AG04449 (cell line): Measurements from ENCODE around the gene HHIPL1.
"Not testable (repeated sequence)": the region's sequence is repeated elsewhere in the genome, so short reads cannot be mapped to it uniquely, and the experiment has no call there.

Experiments
- CTCF ChIA-PET: fragments of 350-600 bp; formaldehyde crosslinking; extraction: SDS; loops from one replicate; lab custom pipeline; 2021; ENCODE audit warnings: antibody characterized with exemption; lab: Yijun Ruan, JAX
- POLR2A ChIA-PET: fragments of 400-600, 350-600 bp; formaldehyde crosslinking; extraction: SDS; loops from one replicate; lab custom pipeline; 2020; ENCODE audit warnings: antibody characterized with exemption, inconsistent platforms; lab: Yijun Ruan, JAX
- DNase-seq: peaks from one replicate; pipeline ENCODE4 v3.0.0-alpha.2; 2010; ENCODE audit warnings: low read depth, low spot score
- H3K4me3 ChIP-seq: 2 replicates; pipeline ENCODE4 v1.5.1; 2011; ENCODE audit warnings: low read depth, mild to moderate bottlenecking, control low read depth, low read length
- CTCF ChIP-seq: IDR thresholded peaks from one replicate; pipeline ENCODE4 v1.5.1; 2011; ENCODE audit warnings: mild to moderate bottlenecking, moderate library complexity, low read length, control low read depth, inconsistent platforms; ENCODE audit not compliant: insufficient read depth; ENCODE audit errors: missing control alignments

The HHIPL1 gene

GRCh38 chr14:99633918-99634317 is 11.0 kb upstream of the HHIPL1 start:
- DNase-seq, result no peak
- POLR2A ChIA-PET, result no interaction called here

GRCh38 chr14:99634443-99634842 is 10.5 kb upstream of the HHIPL1 start:
- ChIA-PET POLR2A (no interaction called here), CTCF (interaction anchor here (1.2 to 1.5 kb wide), 3 partner anchors 11 to 117 kb away, joined by 3 to 8 read pairs (median 3); no protein-coding TSS in a partner anchor)
- DNase-seq, result no peak
- no peak overlapping the region for H3K4me3 ChIP-seq
- no peak for TF ChIP-seq CTCF

More at GRCh38 chr14:99633918-99634317, 11.0 kb upstream of the HHIPL1 start:
- CTCF ChIA-PET, result interaction anchor here (1.1 to 1.5 kb wide), 4 partner anchors 10 to 116 kb away, joined by 3 to 8 read pairs (median 4); no protein-coding TSS in a partner anchor
- H3K4me3 ChIP-seq, result no peak overlapping the region
- TF ChIP-seq CTCF, result no peak

GRCh38 chr14:99635116-99635515 is 9.8 kb upstream of the HHIPL1 start:
- CTCF ChIA-PET, result interaction anchor here (1.5 kb wide), 1 partner anchor 11 kb away, joined by 3 read pairs; no protein-coding TSS in a partner anchor
- POLR2A ChIA-PET, result no interaction called here
- no peak for TF ChIP-seq CTCF
- DNase-seq, result no peak
- H3K4me3 ChIP-seq, result no peak overlapping the region

GRCh38 chr14:99636487-99636886 is 8.4 kb upstream of the HHIPL1 start:
- no peak for TF ChIP-seq CTCF
- ChIA-PET CTCF (interaction anchor here (0.6 to 1.6 kb wide), 7 partner anchors 13 to 250 kb away, joined by 3 to 4 read pairs (median 3); no protein-coding TSS in a partner anchor), POLR2A (no interaction called here)
- DNase-seq, result no peak
- no peak overlapping the region for H3K4me3 ChIP-seq

- no peak for DNase-seq
- no peak overlapping the region for H3K4me3 ChIP-seq
- TF ChIP-seq CTCF, result no peak
- ChIA-PET CTCF (interaction anchor here (1.0 to 1.8 kb wide), 4 partner anchors 7 to 75 kb away, joined by 3 to 4 read pairs (median 4); no protein-coding TSS in a partner anchor), POLR2A (no interaction called here)
These were observed 7.3 kb upstream of the HHIPL1 start for GRCh38 chr14:99637624-99638023.

- POLR2A ChIA-PET, H3K4me3 ChIP-seq, DNase-seq: not testable (repeated sequence)
- CTCF ChIA-PET, result interaction anchor here (2.0 kb wide), 1 partner anchor 16 kb away, joined by 6 read pairs; no protein-coding TSS in a partner anchor
These were observed 2.2 kb upstream of the HHIPL1 start for GRCh38 chr14:99642771-99643170.

GRCh38 chr14:99643343-99643742 is 1.6 kb upstream of the HHIPL1 start:
- ChIA-PET CTCF (interaction anchor here (0.9 to 2.0 kb wide), 2 partner anchors 17 to 126 kb away, joined by 3 to 6 read pairs; no protein-coding TSS in a partner anchor), POLR2A (no interaction called here)
- no peak overlapping the region for H3K4me3 ChIP-seq
- TF ChIP-seq CTCF, result no peak
- DNase-seq, result no peak
